Stimulated activated CD4-positive, alpha-beta T cell treated with anti-CD3 and anti-CD28 coated beads, Interleukin-15, amount 100 ng/mL, for 24 hours (primary cell): ENCODE results near the gene ARAP1.

ENCODE experiments used
- DNase-seq: peaks from one replicate; pipeline ENCODE4 v3.0.0-alpha.2; 2020

The ARAP1 gene

GRCh38 chr11:72721689-72722049 is 30.5 kb downstream of the ARAP1 start:
- peak; percentile 43 for DNase-seq

- no peak for DNase-seq
These were observed 30.9 kb downstream of the ARAP1 start for GRCh38 chr11:72721276-72721675.

GRCh38 chr11:72720784-72721183 is 31.4 kb downstream of the ARAP1 start:
- DNase-seq: no peak

- no peak for DNase-seq
These were observed 32.2 kb downstream of the ARAP1 start for GRCh38 chr11:72720047-72720446.

GRCh38 chr11:72719551-72719950 is 32.7 kb downstream of the ARAP1 start:
- no peak for DNase-seq

- DNase-seq: no peak
These were observed 33.1 kb downstream of the ARAP1 start for GRCh38 chr11:72719144-72719543.

- DNase-seq: no peak
These were observed 34.1 kb downstream of the ARAP1 start for GRCh38 chr11:72718101-72718501.

GRCh38 chr11:72716788-72717435 is 35.3 kb downstream of the ARAP1 start:
- no peak for DNase-seq

GRCh38 chr11:72716290-72716689 is 35.9 kb downstream of the ARAP1 start:
- no peak for DNase-seq

- no peak for DNase-seq
These were observed 39.4 kb downstream of the ARAP1 start for GRCh38 chr11:72712841-72713240.

GRCh38 chr11:72712168-72712751 is 39.9 kb downstream of the ARAP1 start:
- no peak for DNase-seq

- DNase-seq: no peak
These were observed 41.1 kb downstream of the ARAP1 start for GRCh38 chr11:72711141-72711540.

- no peak for DNase-seq
These were observed 41.9 kb downstream of the ARAP1 start for GRCh38 chr11:72710278-72710677.

- no peak for DNase-seq
These were observed 42.5 kb downstream of the ARAP1 start for GRCh38 chr11:72709478-72710238.

GRCh38 chr11:72707032-72707431 is 45.2 kb downstream of the ARAP1 start:
- no peak for DNase-seq

GRCh38 chr11:72706579-72706978 is 45.6 kb downstream of the ARAP1 start:
- no peak for DNase-seq

GRCh38 chr11:72705442-72706365 is 46.5 kb downstream of the ARAP1 start:
- no peak for DNase-seq

- no peak for DNase-seq
These were observed 47.4 kb downstream of the ARAP1 start for GRCh38 chr11:72704783-72705265.

GRCh38 chr11:72704028-72704782 is 48.0 kb downstream of the ARAP1 start:
- DNase-seq: no peak

- no peak for DNase-seq
These were observed 48.8 kb downstream of the ARAP1 start for GRCh38 chr11:72703267-72704008.

GRCh38 chr11:72702577-72703241 is 49.5 kb downstream of the ARAP1 start:
- DNase-seq: no peak
